Measurements from ENCODE around the gene ATL2. TPM values are rescaled to one million over a fixed set of nuclear protein-coding genes. Genes with fewer than 3 reads are reported as not detected.

The ATL2 gene
- total and polyA plus RNA-seq, 2 experiments from 2014 or later: 28.0 to 72.4 TPM

DNA sequence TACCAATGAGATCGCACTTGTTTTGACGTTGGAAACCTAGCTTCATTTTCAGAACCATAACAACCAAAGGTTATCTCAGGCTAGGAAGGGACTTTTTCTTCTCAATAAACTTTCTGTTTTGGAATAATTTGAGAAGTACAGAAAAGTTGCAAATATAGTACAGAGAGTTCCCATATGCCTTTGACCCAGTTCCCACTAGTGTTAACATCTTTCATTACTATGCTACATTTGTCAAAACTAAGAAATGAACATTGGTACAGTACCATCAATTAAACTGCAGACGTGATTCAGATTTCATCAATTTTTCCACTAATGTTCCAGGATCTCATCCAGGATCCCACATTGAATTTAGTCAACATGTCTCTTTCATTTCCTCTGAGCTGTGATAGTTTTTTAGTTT lies 111.6 kb downstream of the ATL2 start:
- TF ChIP-seq EZH2 (IDR thresholded peaks at IDR 0.05; ENCODE audit: borderline replicate concordance): no peak
- no peak for TF ChIP-seq EZH2phosphoT487 (IDR thresholded peaks at IDR 0.05; ENCODE audit: low read depth, severe bottlenecking, unreplicated experiment)
- TF ChIP-seq, protein P1, sequence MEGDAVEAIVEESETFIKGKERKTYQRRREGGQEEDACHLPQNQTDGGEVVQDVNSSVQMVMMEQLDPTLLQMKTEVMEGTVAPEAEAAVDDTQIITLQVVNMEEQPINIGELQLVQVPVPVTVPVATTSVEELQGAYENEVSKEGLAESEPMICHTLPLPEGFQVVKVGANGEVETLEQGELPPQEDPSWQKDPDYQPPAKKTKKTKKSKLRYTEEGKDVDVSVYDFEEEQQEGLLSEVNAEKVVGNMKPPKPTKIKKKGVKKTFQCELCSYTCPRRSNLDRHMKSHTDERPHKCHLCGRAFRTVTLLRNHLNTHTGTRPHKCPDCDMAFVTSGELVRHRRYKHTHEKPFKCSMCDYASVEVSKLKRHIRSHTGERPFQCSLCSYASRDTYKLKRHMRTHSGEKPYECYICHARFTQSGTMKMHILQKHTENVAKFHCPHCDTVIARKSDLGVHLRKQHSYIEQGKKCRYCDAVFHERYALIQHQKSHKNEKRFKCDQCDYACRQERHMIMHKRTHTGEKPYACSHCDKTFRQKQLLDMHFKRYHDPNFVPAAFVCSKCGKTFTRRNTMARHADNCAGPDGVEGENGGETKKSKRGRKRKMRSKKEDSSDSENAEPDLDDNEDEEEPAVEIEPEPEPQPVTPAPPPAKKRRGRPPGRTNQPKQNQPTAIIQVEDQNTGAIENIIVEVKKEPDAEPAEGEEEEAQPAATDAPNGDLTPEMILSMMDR (IDR thresholded peaks at IDR 0.05; ENCODE audit: poor library complexity): no peak
- DNase-seq (ENCODE audit: low spot score): no peak
- Histone ChIP-seq H3K36me3 (replicated peaks; ENCODE audit: insufficient read depth, low read depth) (no peaks in the 10 kb centered on the region), H3K9me3 (ENCODE audit: low read depth) (no peaks in the 10 kb centered on the region), H3K9me2 (replicated peaks; ENCODE audit: insufficient read depth) (no peaks in the 10 kb centered on the region), H3K4me2 (no peak overlapping the region), H4K20me1 (ENCODE audit: insufficient read depth, poor library complexity, severe bottlenecking) (no peaks in the 10 kb centered on the region), H3K27me3 (no peaks in the 10 kb centered on the region), H2AFZ (no peak overlapping the region), H3K79me2 (no peaks in the 10 kb centered on the region), H3K27ac (no peak overlapping the region), H3K4me3 (no peak overlapping the region), H3K4me1 (ENCODE audit: insufficient read depth) (no peaks in the 10 kb centered on the region)
- 98% methylated on average over 3 of the region's 3 CpGs for WGBS (ENCODE audit: low lambda C conversion rate, missing lambda C conversion rate)

DNA sequence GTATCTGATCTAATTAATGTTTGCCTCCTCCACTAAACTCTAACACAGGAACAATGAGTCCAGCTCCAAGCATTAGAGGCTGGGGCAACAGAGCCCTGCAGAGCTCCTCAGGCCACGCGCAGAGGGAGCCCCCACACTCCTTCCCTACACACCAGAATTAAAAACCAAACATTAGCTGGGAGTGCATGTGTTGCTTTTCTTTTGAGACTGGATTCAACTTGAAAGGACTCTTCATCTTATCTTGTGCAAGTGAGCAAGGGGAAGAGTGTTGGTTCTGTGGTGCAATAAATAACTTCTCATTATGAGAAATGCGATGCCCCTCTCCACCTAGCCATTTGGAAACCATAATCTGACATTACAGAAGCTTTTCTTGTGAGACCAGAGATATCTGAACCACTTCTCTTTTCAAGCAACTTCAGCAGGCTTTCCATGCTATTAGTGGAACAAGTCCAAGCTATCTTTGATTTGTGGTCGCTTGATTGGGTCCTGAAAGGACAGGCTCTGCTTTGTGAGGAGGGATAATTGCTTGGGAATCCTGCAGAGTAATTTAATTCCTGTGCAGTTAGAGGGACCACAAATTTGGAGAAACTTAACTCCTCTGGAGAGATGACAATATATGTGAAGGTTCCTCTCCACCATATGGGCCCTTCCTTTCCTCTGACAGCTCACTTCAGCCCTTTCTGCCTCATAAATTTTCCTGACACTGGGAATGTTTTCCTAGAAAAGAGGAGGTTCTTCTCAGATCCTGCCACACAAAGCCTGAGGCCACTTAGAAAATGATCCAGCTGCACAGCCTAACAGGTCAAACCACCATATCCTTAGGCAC lies 112.5 kb downstream of the ATL2 start:
- H3K4me2 ChIP-seq: no peak overlapping the region
- H3K9me3 ChIP-seq (ENCODE audit: low read depth): no peaks in the 10 kb centered on the region
- H3K4me3 ChIP-seq: no peak overlapping the region
- H3K79me2 ChIP-seq: no peaks in the 10 kb centered on the region
- DNase-seq (ENCODE audit: low spot score): no peak
- no peaks in the 10 kb centered on the region for H3K27me3 ChIP-seq
- 78% methylated on average over 4 of the region's 4 CpGs for whole genome bisulfite sequencing (ENCODE audit: low lambda C conversion rate, missing lambda C conversion rate)
- no peaks in the 10 kb centered on the region for H3K36me3 ChIP-seq (replicated peaks; ENCODE audit: insufficient read depth, low read depth)
- H3K27ac ChIP-seq: no peak overlapping the region
- H3K4me1 ChIP-seq (ENCODE audit: insufficient read depth): no peaks in the 10 kb centered on the region
- no peaks in the 10 kb centered on the region for H3K9me2 ChIP-seq (replicated peaks; ENCODE audit: insufficient read depth)
- H4K20me1 ChIP-seq (ENCODE audit: insufficient read depth, poor library complexity, severe bottlenecking): no peaks in the 10 kb centered on the region
- TF ChIP-seq, protein P1 (IDR thresholded peaks at IDR 0.05; ENCODE audit: poor library complexity): no peak
- TF ChIP-seq EZH2 (IDR thresholded peaks at IDR 0.05; ENCODE audit: borderline replicate concordance): no peak
- TF ChIP-seq EZH2phosphoT487 (IDR thresholded peaks at IDR 0.05; ENCODE audit: low read depth, severe bottlenecking, unreplicated experiment): no peak
- H2AFZ ChIP-seq: no peak overlapping the region

DNA sequence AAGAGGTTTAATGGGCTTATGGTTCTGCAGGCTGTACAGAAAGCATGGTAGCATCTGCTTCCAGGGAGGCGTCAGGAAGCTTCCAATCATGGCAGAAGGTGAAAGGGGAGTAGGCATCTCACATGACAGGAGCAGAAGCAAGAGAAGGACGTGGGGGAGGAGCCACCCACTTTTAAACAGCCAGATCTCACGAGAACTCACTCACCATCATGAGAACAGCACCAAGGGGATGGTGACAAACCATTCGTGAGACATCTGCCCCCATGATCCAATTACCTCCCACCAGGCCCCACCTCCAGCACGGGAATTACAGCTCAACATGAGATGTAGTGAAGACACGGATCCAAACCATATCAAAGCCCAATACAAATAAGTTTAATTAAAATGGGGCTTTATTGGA lies 113.8 kb downstream of the ATL2 start:
- H3K9me3 ChIP-seq (ENCODE audit: low read depth): no peaks in the 10 kb centered on the region
- H3K79me2 ChIP-seq: no peaks in the 10 kb centered on the region
- no peaks in the 10 kb centered on the region for H3K36me3 ChIP-seq (replicated peaks; ENCODE audit: insufficient read depth, low read depth)
- no peaks in the 10 kb centered on the region for H3K27me3 ChIP-seq
- H4K20me1 ChIP-seq (ENCODE audit: insufficient read depth, poor library complexity, severe bottlenecking): no peaks in the 10 kb centered on the region
- WGBS (ENCODE audit: low lambda C conversion rate, missing lambda C conversion rate): 89% methylated on average over 6 of the region's 6 CpGs
- H3K9me2 ChIP-seq (replicated peaks; ENCODE audit: insufficient read depth): no peaks in the 10 kb centered on the region
- TF ChIP-seq EZH2phosphoT487 (IDR thresholded peaks at IDR 0.05; ENCODE audit: low read depth, severe bottlenecking, unreplicated experiment): no peak
- no peak for TF ChIP-seq EZH2 (IDR thresholded peaks at IDR 0.05; ENCODE audit: borderline replicate concordance)
- TF ChIP-seq, protein P1 (IDR thresholded peaks at IDR 0.05; ENCODE audit: poor library complexity): no peak
- H3K4me1 ChIP-seq (ENCODE audit: insufficient read depth): no peaks in the 10 kb centered on the region
- no peak overlapping the region for H3K27ac ChIP-seq
- no peak for DNase-seq (ENCODE audit: low spot score)
- H3K4me3 ChIP-seq: no peak overlapping the region
- H3K4me2 ChIP-seq: no peak overlapping the region
- H2AFZ ChIP-seq: no peak overlapping the region

Data from hepatocyte (in vitro differentiated cells).